ENCODE results near the gene PSMB3.
"Not testable (repeated sequence)": the region's sequence is repeated elsewhere in the genome, so short reads cannot be mapped to it uniquely, and the experiment has no call there.

PSMB3 gene

GRCh38 chr17:38716368-38717005, 36.1 kb upstream of the PSMB3 start:
- no peak for DNase-seq (ENCODE audit: low spot score)

GRCh38 chr17:38717139-38717745, 35.3 kb upstream of the PSMB3 start:
- no peak for DNase-seq (ENCODE audit: low spot score)

GRCh38 chr17:38719289-38719942, 33.1 kb upstream of the PSMB3 start:
- no peak for DNase-seq (ENCODE audit: low spot score)

GRCh38 chr17:38719943-38720641, 32.4 kb upstream of the PSMB3 start:
- DNase-seq (ENCODE audit: low spot score) = no peak

- no peak for DNase-seq (ENCODE audit: low spot score)
These were observed 31.6 kb upstream of the PSMB3 start for GRCh38 chr17:38720941-38721340.

- no peak for DNase-seq (ENCODE audit: low spot score)
These were observed 30.7 kb upstream of the PSMB3 start for GRCh38 chr17:38721802-38722201.

- DNase-seq (ENCODE audit: low spot score) = no peak
These were observed 28.1 kb upstream of the PSMB3 start for GRCh38 chr17:38724337-38724988.

GRCh38 chr17:38725066-38725465, 27.5 kb upstream of the PSMB3 start:
- no peak for DNase-seq (ENCODE audit: low spot score)

- not testable (repeated sequence) for DNase-seq (ENCODE audit: low spot score)
These were observed 26.4 kb upstream of the PSMB3 start for GRCh38 chr17:38726145-38726544.

GRCh38 chr17:38727736-38728135, 24.8 kb upstream of the PSMB3 start:
- no peak for DNase-seq (ENCODE audit: low spot score)

GRCh38 chr17:38728290-38728831, 24.2 kb upstream of the PSMB3 start:
- no peak for DNase-seq (ENCODE audit: low spot score)

- no peak for DNase-seq (ENCODE audit: low spot score)
These were observed 23.1 kb upstream of the PSMB3 start for GRCh38 chr17:38729368-38729885.

- peak; percentile 61 for DNase-seq (ENCODE audit: low spot score)
These were observed 22.5 kb upstream of the PSMB3 start, which contains the start of gene CISD3 for GRCh38 chr17:38729886-38730525. Gene CISD3 (plus strand): TSS chr17:38730341. CDS start chr17:38730359, 18 bp downstream.

GRCh38 chr17:38730526-38731379, 21.8 kb upstream of the PSMB3 start:
- DNase-seq (ENCODE audit: low spot score) = peak; percentile 53

GRCh38 chr17:38731526-38732294, 20.8 kb upstream of the PSMB3 start:
- DNase-seq (ENCODE audit: low spot score) = no peak

GRCh38 chr17:38732376-38733281, 19.9 kb upstream of the PSMB3 start:
- no peak for DNase-seq (ENCODE audit: low spot score)

- DNase-seq (ENCODE audit: low spot score) = no peak
These were observed 19.1 kb upstream of the PSMB3 start for GRCh38 chr17:38733282-38733981.

Measured in COLO829 (cell line).